Adrenal gland (tissue), 5 donors: ENCODE measurements around the gene ASB16.

ENCODE experiments used
- POLR2A ChIP-seq, 2 donors: fragments of 450-650 bp; IDR thresholded peaks; one replicate each; pipeline ENCODE4 v1.6.1; 2017; ENCODE audit warnings: antibody characterized with exemption in 2 of 2, mild to moderate bottlenecking in 2 of 2, moderate library complexity in 1 of 2
- TF ChIP-seq, protein P1 (sequence below), 6 experiments: fragments of 450-650 bp in 4 of 6; fragments of 200-600 bp in 2 of 6; sonication (generic) in 1 of 6; IDR thresholded peaks; 1 replicate in 5 of 6; 2 replicates in 1 of 6; pipeline versions ENCODE4 v1.5.1 to v1.8.0; 2016 to 2021; ENCODE audit warnings: antibody characterized with exemption in 6 of 6, mild to moderate bottlenecking in 2 of 6, moderate library complexity in 1 of 6
- donor health status: DM: no; HTN: no; CAD: no.

DNA sequence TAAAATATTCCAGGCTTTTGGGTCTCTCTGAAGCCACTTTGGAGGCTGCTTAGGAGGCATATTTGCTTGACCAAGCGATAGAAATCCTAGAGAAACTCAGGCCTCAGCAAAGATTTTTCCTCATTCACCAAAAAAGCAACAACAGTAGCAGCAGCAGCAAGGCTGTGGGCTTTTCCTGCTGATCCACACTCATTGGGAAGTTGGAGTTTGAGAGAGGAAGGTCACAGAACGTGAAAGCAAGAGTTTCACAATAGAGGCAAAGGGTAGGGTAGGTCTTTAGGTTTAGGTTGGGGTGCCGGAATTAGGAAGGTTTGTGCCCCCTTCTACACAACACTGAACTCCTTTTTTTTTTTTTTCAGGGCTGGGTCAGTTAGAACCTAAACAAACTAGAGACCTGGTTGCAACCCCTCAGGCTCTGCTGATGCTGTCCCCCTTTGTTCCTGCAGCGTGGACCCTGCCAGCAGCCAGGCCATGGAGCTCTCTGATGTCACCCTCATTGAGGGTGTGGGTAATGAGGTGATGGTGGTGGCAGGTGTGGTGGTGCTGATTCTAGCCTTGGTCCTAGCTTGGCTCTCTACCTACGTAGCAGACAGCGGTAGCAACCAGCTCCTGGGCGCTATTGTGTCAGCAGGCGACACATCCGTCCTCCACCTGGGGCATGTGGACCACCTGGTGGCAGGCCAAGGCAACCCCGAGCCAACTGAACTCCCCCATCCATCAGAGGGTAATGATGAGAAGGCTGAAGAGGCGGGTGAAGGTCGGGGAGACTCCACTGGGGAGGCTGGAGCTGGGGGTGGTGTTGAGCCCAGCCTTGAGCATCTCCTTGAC lies 18.3 kb downstream of the ASB16 start:
- TF ChIP-seq, protein P1, sequence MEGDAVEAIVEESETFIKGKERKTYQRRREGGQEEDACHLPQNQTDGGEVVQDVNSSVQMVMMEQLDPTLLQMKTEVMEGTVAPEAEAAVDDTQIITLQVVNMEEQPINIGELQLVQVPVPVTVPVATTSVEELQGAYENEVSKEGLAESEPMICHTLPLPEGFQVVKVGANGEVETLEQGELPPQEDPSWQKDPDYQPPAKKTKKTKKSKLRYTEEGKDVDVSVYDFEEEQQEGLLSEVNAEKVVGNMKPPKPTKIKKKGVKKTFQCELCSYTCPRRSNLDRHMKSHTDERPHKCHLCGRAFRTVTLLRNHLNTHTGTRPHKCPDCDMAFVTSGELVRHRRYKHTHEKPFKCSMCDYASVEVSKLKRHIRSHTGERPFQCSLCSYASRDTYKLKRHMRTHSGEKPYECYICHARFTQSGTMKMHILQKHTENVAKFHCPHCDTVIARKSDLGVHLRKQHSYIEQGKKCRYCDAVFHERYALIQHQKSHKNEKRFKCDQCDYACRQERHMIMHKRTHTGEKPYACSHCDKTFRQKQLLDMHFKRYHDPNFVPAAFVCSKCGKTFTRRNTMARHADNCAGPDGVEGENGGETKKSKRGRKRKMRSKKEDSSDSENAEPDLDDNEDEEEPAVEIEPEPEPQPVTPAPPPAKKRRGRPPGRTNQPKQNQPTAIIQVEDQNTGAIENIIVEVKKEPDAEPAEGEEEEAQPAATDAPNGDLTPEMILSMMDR (IDR thresholded peaks at IDR 0.05): no peak
- TF ChIP-seq POLR2A (IDR thresholded peaks at IDR 0.05): no peak
